HG02642 (cell line): ENCODE measurements around the gene GIPC3.
"Not testable (repeated sequence)": the region's sequence is repeated elsewhere in the genome, so short reads cannot be mapped to it uniquely, and the experiment has no call there.

Experiments used
- ATAC-seq: cut with Tn5 transposase; IDR thresholded peaks from one replicate; pipeline ENCODE4 v1.9.1; 2021; ENCODE audit warnings: mild to moderate bottlenecking; ENCODE audit not compliant: unreplicated experiment, poor library complexity

The GIPC3 gene

DNA sequence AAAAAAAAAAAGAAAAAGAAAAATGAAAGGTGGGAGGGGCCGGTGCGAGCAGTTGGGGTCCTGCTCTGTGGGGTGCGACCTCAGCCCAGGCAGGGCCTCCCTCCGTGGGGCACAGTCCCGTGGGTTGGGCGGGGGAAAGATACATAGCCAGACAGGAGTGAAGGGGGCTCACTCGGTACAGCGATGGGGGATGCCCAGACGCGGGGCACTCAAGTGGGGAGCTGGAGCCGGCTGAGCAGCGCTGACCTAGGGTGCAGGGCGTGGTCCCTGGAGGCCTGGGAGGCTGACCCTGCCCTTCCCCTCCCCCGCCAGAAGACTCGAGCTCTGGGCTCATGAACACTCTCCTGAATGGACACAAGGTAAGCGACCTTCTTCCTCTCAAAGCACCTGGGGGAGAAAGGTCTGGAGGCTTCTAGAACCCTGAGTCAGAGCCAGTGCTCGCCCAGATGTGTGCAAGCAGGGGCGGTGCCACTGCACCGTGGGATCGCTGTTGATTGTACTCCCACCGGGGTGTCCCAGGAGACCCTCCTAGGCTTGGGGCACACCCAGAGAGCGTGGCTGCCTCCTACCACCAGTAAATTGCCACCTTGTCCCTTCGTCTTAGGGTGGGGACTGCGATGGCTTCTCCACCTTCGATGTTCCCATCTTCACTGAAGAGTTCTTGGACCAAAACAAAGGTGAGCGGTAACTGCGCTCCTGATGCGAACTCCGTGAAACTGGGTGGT, 9.2 kb upstream of the GIPC3 start:
- no peak for ATAC-seq

GRCh38 chr19:3576696-3577443, 8.4 kb upstream of the GIPC3 start:
- no peak for ATAC-seq

GRCh38 chr19:3577723-3578344, 7.4 kb upstream of the GIPC3 start:
- no peak for ATAC-seq

- no peak for ATAC-seq
Observed at GRCh38 chr19:3578390-3578789, 6.9 kb upstream of the GIPC3 start.

- no peak for ATAC-seq
Observed at GRCh38 chr19:3580156-3580934, 4.9 kb upstream of the GIPC3 start.

DNA sequence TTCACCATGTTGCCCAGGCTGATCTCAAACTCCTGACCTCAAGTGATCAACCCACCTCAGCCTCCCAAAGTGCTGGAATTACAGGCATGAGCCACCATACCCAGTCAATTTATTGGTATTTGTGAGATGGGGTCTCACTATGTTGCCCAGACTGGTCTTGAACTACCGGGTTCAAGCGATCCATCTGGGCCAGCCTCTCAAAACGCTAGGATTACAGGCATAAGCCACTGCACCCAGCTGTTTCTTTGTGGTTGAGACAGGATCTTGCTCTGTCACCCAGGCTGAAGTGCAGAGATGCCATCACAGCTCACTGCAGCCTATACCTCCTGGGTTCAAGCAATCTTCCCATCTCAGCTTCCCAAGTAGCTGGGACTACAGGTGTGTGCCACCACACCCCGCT, 3.5 kb upstream of the GIPC3 start:
- ATAC-seq = not testable (repeated sequence)

DNA sequence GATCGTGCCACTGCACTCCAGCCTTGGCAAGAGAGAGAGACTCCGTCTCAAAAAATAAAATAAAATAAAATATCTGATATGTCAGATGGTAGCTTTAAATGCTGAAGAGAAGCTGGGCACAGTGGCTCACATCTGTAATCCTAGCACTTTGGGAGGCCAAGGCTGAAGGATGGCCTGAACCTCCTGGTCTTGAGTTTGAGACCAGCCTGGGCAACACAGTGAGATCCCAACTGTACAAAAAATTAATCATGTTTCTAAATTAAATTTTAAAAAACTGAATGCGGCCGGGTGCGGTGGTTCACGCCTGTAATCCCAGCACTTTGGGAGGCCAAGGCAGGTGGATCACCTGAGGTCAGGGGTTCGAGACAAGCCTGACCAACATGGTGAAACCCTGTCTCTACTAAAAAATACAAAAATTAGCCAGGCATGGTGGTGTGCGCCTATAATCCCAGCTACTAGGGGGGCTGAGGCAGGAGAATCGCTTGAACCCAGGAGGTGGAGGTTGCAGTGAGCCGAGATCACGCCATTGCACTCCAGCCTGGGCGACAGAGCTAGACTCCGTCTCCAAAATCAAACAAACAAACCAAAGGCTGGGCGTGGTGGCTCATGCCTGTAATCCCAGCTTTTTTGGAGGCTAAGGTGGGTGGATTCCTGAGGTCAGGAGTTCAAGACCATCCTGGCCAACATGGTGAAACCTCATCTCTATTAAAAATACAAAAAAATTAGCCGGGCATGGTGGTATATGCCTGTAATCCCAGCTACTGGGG, 1.1 kb upstream of the GIPC3 start:
- ATAC-seq = not testable (repeated sequence)

- ATAC-seq = no peak
Observed at GRCh38 chr19:3586127-3586626, 899 bp downstream of the GIPC3 start.

DNA sequence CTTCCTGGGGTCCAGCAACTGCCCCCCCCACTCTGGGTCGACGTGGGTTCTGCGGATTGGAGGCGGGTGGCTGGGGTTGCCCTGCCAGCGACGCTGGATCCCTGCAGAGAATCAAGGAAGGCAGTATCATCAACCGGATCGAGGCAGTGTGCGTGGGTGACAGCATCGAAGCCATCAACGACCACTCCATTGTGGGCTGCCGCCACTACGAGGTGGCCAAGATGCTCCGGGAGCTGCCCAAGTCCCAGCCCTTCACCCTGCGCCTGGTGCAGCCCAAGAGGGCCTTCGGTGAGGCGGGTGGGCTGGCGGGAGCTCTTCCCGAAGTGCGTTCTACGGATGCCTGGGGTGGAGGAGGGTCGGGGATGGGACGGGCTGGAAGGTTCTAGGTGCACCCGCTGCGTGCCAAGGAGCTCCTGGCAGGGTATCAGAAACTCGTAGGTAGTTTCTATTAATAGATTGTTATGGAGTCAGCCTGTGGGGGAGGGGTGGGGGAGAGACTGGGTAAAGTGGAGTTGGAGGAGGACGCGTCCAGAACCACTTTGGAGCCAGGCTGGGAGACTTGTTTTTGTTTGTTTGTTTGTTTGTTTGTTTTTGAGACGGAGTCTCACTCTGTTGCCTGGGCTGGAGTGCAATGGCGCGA, 1.5 kb downstream of the GIPC3 start:
- no peak for ATAC-seq

DNA sequence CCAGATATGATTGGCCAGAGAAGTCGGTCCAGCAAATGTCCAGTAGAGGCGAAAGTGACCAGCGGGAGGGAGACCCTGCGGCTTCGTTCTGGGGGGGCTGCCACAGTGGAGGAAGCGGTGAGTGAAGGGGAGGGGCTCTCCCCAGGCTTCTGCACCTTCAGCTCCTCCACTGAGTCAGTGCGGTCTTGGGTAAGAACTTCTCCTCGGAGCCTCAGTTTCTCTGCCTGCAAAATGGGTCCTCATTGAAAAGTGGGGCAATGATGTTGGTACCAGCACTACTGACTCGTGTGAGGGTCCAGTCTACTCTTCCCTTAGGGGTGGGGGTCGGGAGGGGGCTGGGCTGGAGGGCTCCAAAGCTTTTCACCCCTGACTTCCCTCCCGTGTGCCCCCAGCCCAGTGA, 4.2 kb downstream of the GIPC3 start:
- ATAC-seq = no peak

DNA sequence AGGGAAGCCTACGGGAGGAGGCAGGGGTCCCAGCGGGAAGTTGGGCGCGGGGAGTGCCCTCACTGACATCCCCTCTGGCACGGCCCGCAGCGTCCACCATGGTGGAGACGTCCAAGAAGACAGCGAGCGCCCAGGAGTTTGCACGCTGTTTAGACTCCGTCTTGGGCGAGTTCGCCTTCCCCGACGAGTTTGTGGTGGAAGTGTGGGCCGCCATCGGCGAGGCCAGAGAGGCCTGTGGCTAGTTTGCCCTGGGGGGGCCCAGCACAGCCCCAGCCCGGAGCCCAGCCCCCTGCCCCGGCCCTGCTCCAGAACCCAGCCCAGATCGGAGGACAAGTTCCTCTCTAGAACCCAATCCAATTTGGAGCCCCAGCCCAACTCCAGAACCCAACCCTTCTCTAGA, 4.7 kb downstream of the GIPC3 start:
- ATAC-seq = no peak

- ATAC-seq = no peak
Observed at GRCh38 chr19:3590991-3591659, 5.8 kb downstream of the GIPC3 start.

- no peak for ATAC-seq
Observed at GRCh38 chr19:3591876-3592613, 6.8 kb downstream of the GIPC3 start.

GRCh38 chr19:3593156-3593555, 7.9 kb downstream of the GIPC3 start:
- ATAC-seq = no peak

DNA sequence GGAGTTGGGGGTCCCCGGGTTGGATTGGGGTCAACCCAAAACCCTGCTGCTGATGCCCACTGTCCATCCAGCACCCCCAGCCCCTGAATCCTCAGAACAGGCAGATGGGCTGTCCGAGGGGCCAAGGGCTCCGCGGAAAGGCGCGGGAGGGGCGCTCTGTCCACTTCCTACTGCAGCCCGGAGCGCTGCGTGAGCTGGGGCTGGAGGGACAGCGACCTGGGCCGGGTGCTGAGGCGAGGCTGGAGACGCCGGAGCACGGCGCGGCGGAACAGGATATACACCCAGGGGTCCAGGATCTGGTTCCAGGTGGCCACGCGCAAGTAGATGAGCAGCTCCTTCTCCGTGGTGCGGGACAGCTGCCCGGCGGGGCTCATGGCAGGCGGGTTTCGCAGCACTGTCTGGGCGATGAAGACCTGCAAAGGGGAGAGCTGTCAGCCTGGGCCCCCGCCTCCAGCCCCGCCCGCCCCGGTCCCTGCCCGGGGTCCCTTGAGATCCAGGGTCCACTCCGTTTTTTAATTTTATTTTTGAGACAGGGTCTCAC, 10.3 kb downstream of the GIPC3 start:
- no peak for ATAC-seq

DNA sequence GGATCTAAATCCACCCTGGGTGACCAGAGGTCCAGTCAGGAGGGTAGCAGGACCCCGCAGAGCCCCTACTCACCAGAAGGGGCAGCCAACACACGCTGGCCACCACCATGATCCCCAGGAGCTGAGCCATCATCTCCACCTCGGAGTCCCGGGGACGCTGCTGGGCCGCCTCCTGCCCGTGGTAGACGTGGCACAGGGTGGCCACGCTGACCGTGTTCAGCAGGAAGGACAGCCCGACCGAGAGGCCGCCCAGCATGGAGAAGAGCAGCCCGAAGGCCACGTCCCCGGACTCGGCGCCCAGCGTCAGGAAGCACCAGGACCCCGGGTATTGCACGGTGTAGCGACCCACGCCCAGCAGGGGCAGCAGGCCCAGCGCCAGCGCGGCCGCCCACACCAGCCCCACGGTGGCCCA, 14.5 kb downstream of the GIPC3 start:
- ATAC-seq = no peak

- no peak for ATAC-seq
Observed at GRCh38 chr19:3601021-3601420, 15.7 kb downstream of the GIPC3 start.
